ENCODE data around the gene RNU6-1. TPM values are rescaled to one million over a fixed set of nuclear protein-coding genes. Genes with fewer than 3 reads are reported as not detected.
A peak's percentile ranks its signal among the peaks of the same experiment; 100 is the strongest.

The RNU6-1 gene
- total RNA-seq (not detected in 2 replicates), polyA plus RNA-seq (not detected in 2 replicates)

- 1% methylated on average over 62 of the region's 62 CpGs for WGBS (ENCODE audit: low lambda C conversion rate, missing lambda C conversion rate)
Measured at GRCh38 chr15:67839929-67840748, at the start of gene RNU6-1. TSS of gene RNU6-1 (minus strand) at chr15:67840045.

DNA sequence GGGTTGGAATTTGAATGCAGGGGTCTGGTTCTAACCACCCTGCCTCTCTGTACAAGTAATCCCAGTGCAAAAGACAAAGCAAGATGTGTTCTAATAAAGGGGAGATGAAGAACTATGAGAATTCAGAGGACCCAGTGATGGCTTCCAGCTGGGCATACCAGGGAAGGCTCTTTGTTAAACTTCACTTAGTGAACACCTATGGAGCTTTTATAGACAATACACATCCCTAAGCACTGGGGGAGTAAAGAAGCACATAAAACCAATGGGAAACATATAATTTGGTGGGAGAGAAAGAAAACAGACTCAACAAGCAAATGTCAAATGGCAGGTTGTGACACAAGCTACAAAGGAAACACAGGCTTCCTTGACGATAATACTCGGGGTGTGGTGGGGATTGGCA is 47.9 kb upstream of the RNU6-1 start:
- no peak for TF ChIP-seq EZH2phosphoT487 (IDR thresholded peaks at IDR 0.05; ENCODE audit: low read depth, severe bottlenecking, unreplicated experiment)
- TF ChIP-seq, protein P1, sequence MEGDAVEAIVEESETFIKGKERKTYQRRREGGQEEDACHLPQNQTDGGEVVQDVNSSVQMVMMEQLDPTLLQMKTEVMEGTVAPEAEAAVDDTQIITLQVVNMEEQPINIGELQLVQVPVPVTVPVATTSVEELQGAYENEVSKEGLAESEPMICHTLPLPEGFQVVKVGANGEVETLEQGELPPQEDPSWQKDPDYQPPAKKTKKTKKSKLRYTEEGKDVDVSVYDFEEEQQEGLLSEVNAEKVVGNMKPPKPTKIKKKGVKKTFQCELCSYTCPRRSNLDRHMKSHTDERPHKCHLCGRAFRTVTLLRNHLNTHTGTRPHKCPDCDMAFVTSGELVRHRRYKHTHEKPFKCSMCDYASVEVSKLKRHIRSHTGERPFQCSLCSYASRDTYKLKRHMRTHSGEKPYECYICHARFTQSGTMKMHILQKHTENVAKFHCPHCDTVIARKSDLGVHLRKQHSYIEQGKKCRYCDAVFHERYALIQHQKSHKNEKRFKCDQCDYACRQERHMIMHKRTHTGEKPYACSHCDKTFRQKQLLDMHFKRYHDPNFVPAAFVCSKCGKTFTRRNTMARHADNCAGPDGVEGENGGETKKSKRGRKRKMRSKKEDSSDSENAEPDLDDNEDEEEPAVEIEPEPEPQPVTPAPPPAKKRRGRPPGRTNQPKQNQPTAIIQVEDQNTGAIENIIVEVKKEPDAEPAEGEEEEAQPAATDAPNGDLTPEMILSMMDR (IDR thresholded peaks at IDR 0.05; ENCODE audit: poor library complexity) = no peak
- TF ChIP-seq EZH2 (IDR thresholded peaks at IDR 0.05; ENCODE audit: borderline replicate concordance) = no peak
- Histone ChIP-seq H3K9me2 (replicated peaks; ENCODE audit: insufficient read depth) (no peaks in the 10 kb centered on the region), H3K27ac (no peak overlapping the region), H3K36me3 (replicated peaks; ENCODE audit: insufficient read depth, low read depth) (no peaks in the 10 kb centered on the region), H2AFZ (no peak overlapping the region), H4K20me1 (ENCODE audit: insufficient read depth, poor library complexity, severe bottlenecking) (no peaks in the 10 kb centered on the region), H3K4me2 (no peak overlapping the region), H3K27me3 (no peaks in the 10 kb centered on the region), H3K79me2 (no peaks in the 10 kb centered on the region), H3K4me3 (no peak overlapping the region), H3K4me1 (ENCODE audit: insufficient read depth) (peaks cover 24% of the 10 kb centered on the region), H3K9me3 (ENCODE audit: low read depth) (no peaks in the 10 kb centered on the region)
- no peak for DNase-seq (ENCODE audit: low spot score)
- 61% methylated on average over 2 of the region's 2 CpGs for WGBS (ENCODE audit: low lambda C conversion rate, missing lambda C conversion rate)

More at GRCh38 chr15:67839929-67840748, at the start of gene RNU6-1:
- peaks cover 11% of the 10 kb centered on the region for H3K27me3 ChIP-seq
- TF ChIP-seq EZH2phosphoT487 (IDR thresholded peaks at IDR 0.05; ENCODE audit: low read depth, severe bottlenecking, unreplicated experiment) (no peak), EZH2 (IDR thresholded peaks at IDR 0.05; ENCODE audit: borderline replicate concordance) (no peak)
- TF ChIP-seq, protein P1 (IDR thresholded peaks at IDR 0.05; ENCODE audit: poor library complexity) = no peak
- H4K20me1 ChIP-seq (ENCODE audit: insufficient read depth, poor library complexity, severe bottlenecking) = no peaks in the 10 kb centered on the region
- H3K9me2 ChIP-seq (replicated peaks; ENCODE audit: insufficient read depth) = no peaks in the 10 kb centered on the region
- peak within 1 kb of the TSS; percentile 87 for H3K4me2 ChIP-seq
- H3K4me3 ChIP-seq = peak within 1 kb of the TSS; percentile 84
- peak; percentile 95 for DNase-seq (ENCODE audit: low spot score)
- peak within 1 kb of the TSS; percentile 89 for H2AFZ ChIP-seq
- H3K79me2 ChIP-seq = no peaks in the 10 kb centered on the region
- H3K36me3 ChIP-seq (replicated peaks; ENCODE audit: insufficient read depth, low read depth) = no peaks in the 10 kb centered on the region
- peak within 1 kb of the TSS; percentile 97 for H3K27ac ChIP-seq
- peaks cover 32% of the 10 kb centered on the region for H3K4me1 ChIP-seq (ENCODE audit: insufficient read depth)
- H3K9me3 ChIP-seq (ENCODE audit: low read depth) = no peaks in the 10 kb centered on the region

GRCh38 chr15:67885861-67886260 is 46.0 kb upstream of the RNU6-1 start:
- Histone ChIP-seq H3K27me3 (no peaks in the 10 kb centered on the region), H3K4me2 (no peak overlapping the region), H3K4me3 (no peak overlapping the region)

More at GRCh38 chr15:67885861-67886260, 46.0 kb upstream of the RNU6-1 start:
- Histone ChIP-seq H3K4me1 (ENCODE audit: insufficient read depth) (peaks cover 24% of the 10 kb centered on the region), H3K9me3 (ENCODE audit: low read depth) (no peaks in the 10 kb centered on the region), H3K36me3 (replicated peaks; ENCODE audit: insufficient read depth, low read depth) (no peaks in the 10 kb centered on the region), H2AFZ (no peak overlapping the region), H3K79me2 (no peaks in the 10 kb centered on the region), H3K27ac (peak overlapping the region; percentile 94), H3K9me2 (replicated peaks; ENCODE audit: insufficient read depth) (no peaks in the 10 kb centered on the region), H4K20me1 (ENCODE audit: insufficient read depth, poor library complexity, severe bottlenecking) (no peaks in the 10 kb centered on the region)
- no peak for DNase-seq (ENCODE audit: low spot score)
- TF ChIP-seq EZH2phosphoT487 (IDR thresholded peaks at IDR 0.05; ENCODE audit: low read depth, severe bottlenecking, unreplicated experiment) = no peak
- TF ChIP-seq, protein P1 (IDR thresholded peaks at IDR 0.05; ENCODE audit: poor library complexity) = no peak
- no peak for TF ChIP-seq EZH2 (IDR thresholded peaks at IDR 0.05; ENCODE audit: borderline replicate concordance)
